ENCODE results near the gene AHI1. TPM values are rescaled to one million over a fixed set of nuclear protein-coding genes. Genes with fewer than 3 reads are reported as not detected.
A peak's percentile ranks its signal among the peaks of the same experiment; 100 is the strongest.

Gene AHI1
- total and polyA plus RNA-seq, 8 donors: 10.6 to 24.8 (median 16.5) TPM

DNA sequence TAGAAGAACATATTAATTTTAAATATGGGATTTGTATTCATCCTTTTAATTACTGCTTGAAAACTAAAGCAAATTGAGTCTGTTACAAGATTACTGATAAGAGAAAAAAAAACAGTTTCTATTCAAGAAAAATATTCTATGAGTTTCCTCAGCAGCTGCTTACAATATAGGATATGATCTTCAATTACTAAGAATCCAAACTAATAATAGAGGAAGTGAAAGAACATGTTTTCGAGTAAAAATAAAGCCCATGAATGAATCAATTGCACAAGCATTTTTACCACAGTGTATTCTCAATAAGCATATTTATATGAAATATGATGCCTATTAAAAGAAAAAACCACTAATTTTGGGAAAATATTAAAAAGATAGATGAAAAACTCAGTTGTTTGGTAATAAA is 63.4 kb downstream of the AHI1 start:
- TF ChIP-seq, protein P1, sequence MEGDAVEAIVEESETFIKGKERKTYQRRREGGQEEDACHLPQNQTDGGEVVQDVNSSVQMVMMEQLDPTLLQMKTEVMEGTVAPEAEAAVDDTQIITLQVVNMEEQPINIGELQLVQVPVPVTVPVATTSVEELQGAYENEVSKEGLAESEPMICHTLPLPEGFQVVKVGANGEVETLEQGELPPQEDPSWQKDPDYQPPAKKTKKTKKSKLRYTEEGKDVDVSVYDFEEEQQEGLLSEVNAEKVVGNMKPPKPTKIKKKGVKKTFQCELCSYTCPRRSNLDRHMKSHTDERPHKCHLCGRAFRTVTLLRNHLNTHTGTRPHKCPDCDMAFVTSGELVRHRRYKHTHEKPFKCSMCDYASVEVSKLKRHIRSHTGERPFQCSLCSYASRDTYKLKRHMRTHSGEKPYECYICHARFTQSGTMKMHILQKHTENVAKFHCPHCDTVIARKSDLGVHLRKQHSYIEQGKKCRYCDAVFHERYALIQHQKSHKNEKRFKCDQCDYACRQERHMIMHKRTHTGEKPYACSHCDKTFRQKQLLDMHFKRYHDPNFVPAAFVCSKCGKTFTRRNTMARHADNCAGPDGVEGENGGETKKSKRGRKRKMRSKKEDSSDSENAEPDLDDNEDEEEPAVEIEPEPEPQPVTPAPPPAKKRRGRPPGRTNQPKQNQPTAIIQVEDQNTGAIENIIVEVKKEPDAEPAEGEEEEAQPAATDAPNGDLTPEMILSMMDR (IDR thresholded peaks at IDR 0.05): no peak
- ATAC-seq: no peak
- FAIRE-seq: no peak
- Histone ChIP-seq H3K27ac (no peak overlapping the region), H3K9me3 (no peaks in the 10 kb centered on the region), H3K4me1 (no peaks in the 10 kb centered on the region), H3K36me3 (peaks cover 0 to 19% (median 5%) of the 10 kb centered on the region in 3 donors), H3K4me3 (no peak overlapping the region), H3K27me3 (no peaks in the 10 kb centered on the region)
- 88 to 92% methylated on average over 1 of the region's 1 CpG for WGBS, 2 donors
- intact Hi-C loops (cut with DNase I): no loop called here
- no peak for DNase-seq

DNA sequence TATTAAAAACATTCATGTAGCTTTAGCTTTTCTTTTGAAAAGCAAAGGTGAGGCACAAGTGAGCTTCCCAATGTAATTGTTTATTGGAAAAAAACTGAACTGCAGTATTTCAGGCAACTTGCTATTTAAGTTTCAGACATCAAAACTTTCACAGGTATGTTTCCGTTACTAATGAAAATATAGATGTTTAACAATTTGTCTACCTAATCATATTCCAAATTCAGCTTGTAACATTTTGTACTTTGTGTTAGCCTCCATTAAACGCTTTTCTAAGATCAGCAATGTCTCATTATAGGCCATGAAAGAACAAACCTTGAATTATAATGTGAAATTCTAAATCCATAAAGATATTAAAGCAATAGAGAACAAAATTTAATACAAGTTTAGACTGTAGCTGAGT is 69.5 kb downstream of the AHI1 start:
- H3K27me3 ChIP-seq: no peaks in the 10 kb centered on the region
- H3K9me3 ChIP-seq: no peaks in the 10 kb centered on the region
- FAIRE-seq (no peak), DNase-seq (no peak), ATAC-seq (no peak)
- WGBS, 2 donors: 91 to 94% methylated on average over 2 of the region's 2 CpGs
- H3K4me3 ChIP-seq: no peak overlapping the region
- TF ChIP-seq, protein P1 (IDR thresholded peaks at IDR 0.05): no peak
- no peaks in the 10 kb centered on the region for H3K4me1 ChIP-seq
- H3K27ac ChIP-seq: no peak overlapping the region
- peaks cover 0 to 5% (median 0%) of the 10 kb centered on the region in 3 donors for H3K36me3 ChIP-seq
- intact Hi-C loops (cut with DNase I): loop anchor here in 1 of 3 donors (10.0 kb wide), 1 partner anchor 283 kb away; no protein-coding TSS in a partner anchor

DNA sequence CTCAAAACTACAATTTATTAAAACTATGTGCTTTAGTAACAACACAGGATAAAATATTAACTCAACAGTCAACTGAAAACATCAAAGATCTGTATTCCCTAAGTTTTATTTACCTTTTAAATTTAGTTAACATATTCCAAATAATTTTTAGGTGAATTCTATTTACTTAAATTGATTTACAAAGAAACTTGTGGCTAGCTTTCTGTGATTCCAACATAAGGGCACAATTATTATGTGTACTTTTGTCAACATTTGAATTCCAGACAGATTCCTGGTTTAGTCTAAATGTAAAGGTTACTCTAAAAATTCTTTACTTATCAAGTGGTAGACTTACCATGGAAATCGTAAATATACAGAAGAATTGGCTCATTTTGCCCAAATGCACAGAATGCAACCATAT is 70.7 kb downstream of the AHI1 start:
- ATAC-seq: no peak
- intact Hi-C loops (cut with DNase I): loop anchor here in 1 of 3 donors (10.0 kb wide), 1 partner anchor 282 kb away; no protein-coding TSS in a partner anchor
- Histone ChIP-seq H3K4me1 (no peaks in the 10 kb centered on the region), H3K4me3 (no peak overlapping the region), H3K9me3 (no peaks in the 10 kb centered on the region), H3K36me3 (peaks cover 0 to 5% (median 0%) of the 10 kb centered on the region in 3 donors), H3K27me3 (no peaks in the 10 kb centered on the region), H3K27ac (no peak overlapping the region)
- TF ChIP-seq, protein P1 (IDR thresholded peaks at IDR 0.05): no peak
- DNase-seq: no peak
- 79 to 80% methylated on average over 1 of the region's 1 CpG for WGBS, 2 donors
- FAIRE-seq: no peak

DNA sequence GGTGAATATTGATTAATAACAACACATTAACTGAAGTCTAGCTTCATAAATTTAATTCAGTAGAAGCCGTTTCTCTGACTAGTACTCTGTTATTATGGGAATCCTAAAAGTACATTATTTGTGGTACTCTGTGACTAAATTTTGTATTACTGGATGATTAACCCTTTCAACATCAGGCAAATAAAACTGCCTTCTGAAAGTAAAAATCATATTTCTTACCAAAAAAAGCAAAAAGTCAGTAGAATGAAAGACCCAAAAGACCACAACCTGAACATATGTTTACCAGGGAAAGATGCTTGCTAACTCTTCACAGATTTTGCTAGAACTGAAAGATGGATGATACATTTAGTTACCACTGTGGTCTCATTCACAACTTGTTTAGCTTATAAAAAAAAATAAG is 73.2 kb downstream of the AHI1 start:
- intact Hi-C loops (cut with DNase I): loop anchor here in 1 of 3 donors (10.0 kb wide), 1 partner anchor 280 kb away; no protein-coding TSS in a partner anchor
- 84 to 86% methylated on average over 1 of the region's 1 CpG for WGBS, 2 donors
- no peaks in the 10 kb centered on the region for H3K9me3 ChIP-seq
- DNase-seq: no peak
- FAIRE-seq: no peak
- H3K27me3 ChIP-seq: no peaks in the 10 kb centered on the region
- TF ChIP-seq, protein P1 (IDR thresholded peaks at IDR 0.05): no peak
- H3K4me1 ChIP-seq: no peaks in the 10 kb centered on the region
- peaks cover 0 to 10% (median 0%) of the 10 kb centered on the region in 3 donors for H3K36me3 ChIP-seq
- ATAC-seq: no peak
- no peak overlapping the region for H3K4me3 ChIP-seq
- H3K27ac ChIP-seq: no peak overlapping the region

DNA sequence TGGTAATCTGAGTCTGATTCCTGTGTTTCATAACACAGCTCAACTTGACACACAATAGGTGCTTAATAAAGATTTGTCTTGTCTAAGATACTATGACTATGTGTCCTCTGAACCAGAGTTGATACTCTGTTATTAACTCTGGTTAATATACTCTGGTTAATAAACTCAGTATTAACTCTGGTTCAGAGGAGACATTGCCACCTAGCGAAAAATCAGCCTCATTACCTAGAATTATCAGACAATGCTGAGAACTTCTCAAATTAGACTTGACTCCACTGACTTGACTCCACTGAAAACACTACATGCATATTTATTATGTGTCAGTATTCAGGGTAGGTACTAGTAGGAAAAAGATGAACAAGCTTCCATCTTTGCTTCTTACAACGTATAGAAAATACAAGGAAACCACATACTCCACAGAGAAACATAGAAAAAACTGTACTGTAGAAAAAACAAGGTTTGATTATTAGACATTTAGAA is 73.9 kb downstream of the AHI1 start:
- H3K4me3 ChIP-seq: no peak overlapping the region
- no peak for DNase-seq
- no peaks in the 10 kb centered on the region for H3K9me3 ChIP-seq
- 12 to 14% methylated on average over 2 of the region's 2 CpGs for WGBS, 2 donors
- no peaks in the 10 kb centered on the region for H3K4me1 ChIP-seq
- H3K27ac ChIP-seq: no peak overlapping the region
- H3K27me3 ChIP-seq: no peaks in the 10 kb centered on the region
- intact Hi-C loops (cut with DNase I): loop anchor here in 1 of 3 donors (10.0 kb wide), 1 partner anchor 279 kb away; no protein-coding TSS in a partner anchor
- FAIRE-seq: peak; percentile 5
- H3K36me3 ChIP-seq: peaks cover 0 to 10% (median 0%) of the 10 kb centered on the region in 3 donors
- TF ChIP-seq, protein P1 (IDR thresholded peaks at IDR 0.05): peak; percentile 25 to 58 (median 38)
- ATAC-seq: peak; percentile 67 to 91 (median 86)
